HepG2 (cell line): ENCODE measurements around the gene GMCL2. TPM values are rescaled to one million over a fixed set of nuclear protein-coding genes. Genes with fewer than 3 reads are reported as not detected.

ENCODE experiments used
- AHDC1 ChIP-seq: sonication (generic); formaldehyde crosslinking; IDR thresholded peaks from 2 replicates; pipeline ENCODE4 v1.5.1; 2020; ENCODE audit warnings: mild to moderate bottlenecking, missing genetic modification reagents, borderline replicate concordance
- AHR ChIP-seq: IDR thresholded peaks from 2 replicates; pipeline ENCODE4 v1.6.1; 2018; ENCODE audit warnings: missing genetic modification reagents, missing compliant biosample characterization
- GLI4 ChIP-seq: sonication (generic); formaldehyde crosslinking; IDR thresholded peaks from 2 replicates; pipeline ENCODE4 v1.5.1; 2020; ENCODE audit warnings: missing genetic modification reagents, mild to moderate bottlenecking, moderate library complexity, borderline replicate concordance
- HES4 ChIP-seq: sonication (generic); formaldehyde crosslinking; IDR thresholded peaks from 2 replicates; pipeline ENCODE4 v1.9.0; 2021; ENCODE audit warnings: mild to moderate bottlenecking, missing genetic modification reagents, borderline replicate concordance
- IKZF1 ChIP-seq: fragments of 450-650 bp; IDR thresholded peaks from 2 replicates; pipeline ENCODE4 v1.7.1; 2016
- PTBP1 ChIP-seq: fragments of 200-400 bp; formaldehyde crosslinking; IDR thresholded peaks from 2 replicates; pipeline ENCODE4 v1.6.1; 2018; ENCODE audit warnings: low read length, low read depth; ENCODE audit not compliant: poor library complexity, severe bottlenecking
- RBAK ChIP-seq: sonication (generic); formaldehyde crosslinking; IDR thresholded peaks from 2 replicates; pipeline ENCODE4 v1.5.1; 2020; ENCODE audit warnings: mild to moderate bottlenecking, missing genetic modification reagents
- SALL2 ChIP-seq: sonication (generic); formaldehyde crosslinking; IDR thresholded peaks from 2 replicates; pipeline ENCODE4 v1.8.1; 2023; ENCODE audit warnings: mild to moderate bottlenecking, missing genetic modification reagents, inconsistent platforms
- SIX1 ChIP-seq: sonication (generic); formaldehyde crosslinking; IDR thresholded peaks from 2 replicates; pipeline ENCODE4 v1.4.0; 2020; ENCODE audit warnings: missing genetic modification reagents, borderline replicate concordance
- SMAD3 ChIP-seq: sonication (generic); formaldehyde crosslinking; IDR thresholded peaks from 2 replicates; pipeline ENCODE4 v1.4.0; 2020; ENCODE audit warnings: missing genetic modification reagents
- TOE1 ChIP-seq: sonication (generic); formaldehyde crosslinking; IDR thresholded peaks from 2 replicates; pipeline ENCODE4 v1.4.0; 2020; ENCODE audit warnings: mild to moderate bottlenecking, missing genetic modification reagents
- ZBTB26 ChIP-seq: IDR thresholded peaks from 2 replicates; pipeline ENCODE4 v1.6.1; 2016; ENCODE audit warnings: missing compliant biosample characterization, missing genetic modification reagents, borderline replicate concordance
- ZFP36L2 ChIP-seq: sonication (generic); formaldehyde crosslinking; IDR thresholded peaks from 2 replicates; pipeline ENCODE4 v1.4.0; 2020; ENCODE audit warnings: missing genetic modification reagents
- ZMYM4 ChIP-seq: sonication (generic); formaldehyde crosslinking; IDR thresholded peaks from 2 replicates; pipeline ENCODE4 v1.8.1; 2023; ENCODE audit warnings: mild to moderate bottlenecking, missing genetic modification reagents
- ZNF138 ChIP-seq: sonication (generic); formaldehyde crosslinking; IDR thresholded peaks from 2 replicates; pipeline ENCODE4 v1.5.0; 2020; ENCODE audit warnings: mild to moderate bottlenecking, low read depth, missing genetic modification reagents
- ZNF280B ChIP-seq: sonication (generic); formaldehyde crosslinking; IDR thresholded peaks from 2 replicates; pipeline ENCODE4 v1.5.0; 2020; ENCODE audit warnings: missing genetic modification reagents, mild to moderate bottlenecking, borderline replicate concordance
- ZNF30 ChIP-seq: sonication (generic); formaldehyde crosslinking; IDR thresholded peaks from 2 replicates; pipeline ENCODE4 v1.5.0; 2020; ENCODE audit warnings: mild to moderate bottlenecking, missing genetic modification reagents
- ZNF556 ChIP-seq: sonication (generic); formaldehyde crosslinking; IDR thresholded peaks from 2 replicates; pipeline ENCODE4 v1.4.0; 2020; ENCODE audit warnings: mild to moderate bottlenecking, missing genetic modification reagents, borderline replicate concordance
- ZNF557 ChIP-seq: sonication (generic); formaldehyde crosslinking; IDR thresholded peaks from 2 replicates; pipeline ENCODE4 v1.4.0; 2020; ENCODE audit warnings: missing genetic modification reagents
- ZNF614 ChIP-seq: IDR thresholded peaks from 2 replicates; pipeline ENCODE4 v1.6.1; 2018; ENCODE audit warnings: missing biosample characterization, missing genetic modification reagents, inconsistent platforms, borderline replicate concordance
- ZNF709 ChIP-seq: sonication (generic); formaldehyde crosslinking; IDR thresholded peaks from 2 replicates; pipeline ENCODE4 v1.5.0; 2020; ENCODE audit warnings: mild to moderate bottlenecking, missing genetic modification reagents
- ZNF737 ChIP-seq: sonication (generic); formaldehyde crosslinking; IDR thresholded peaks from 2 replicates; pipeline ENCODE4 v1.5.0; 2020; ENCODE audit warnings: missing genetic modification reagents, mild to moderate bottlenecking, borderline replicate concordance
- polyA plus RNA-seq, 8 experiments: library from polyadenylated mRNA; depleted of rRNA in 3 of 8; stranded (reverse) in 7 of 8; unstranded in 1 of 8; fragments of >200 nt; fragmentation: Illumina TruSeq in 4 of 8; extraction: Trizol in 4 of 8; gene quantifications; 2 replicates each; pipeline versions ENCODE4 v1.2.1 to v1.2.3, GENCODE V29; 2011 to 2016; ENCODE audit warnings: low read depth in 4 of 8, missing spikeins in 1 of 8, mixed read lengths in 1 of 8; ENCODE audit not compliant: insufficient read depth in 1 of 8
- total RNA-seq, 5 experiments: library from RNA; depleted of rRNA; stranded (reverse); fragments of >200 nt; fragmentation: Illumina TruSeq; extraction: Trizol; gene quantifications; 2 replicates each; pipeline ENCODE4 v1.2.3, GENCODE V29; 2016; ENCODE audit warnings: low read depth in 1 of 5

GMCL2 gene
- total and polyA plus RNA-seq, 2 of the 13 experiments (the other 11 are each of a cell fraction or from before 2014, with no cell fraction given): 0.03 TPM; not detected in 1

- TF ChIP-seq GLI4 (CRISPR knock-in tag): peak; percentile 20; the same call in 1 of the 2 replicates
- TF ChIP-seq ZNF280B (CRISPR knock-in tag): peak; percentile 76; the same call in 1 of the 2 replicates
- TF ChIP-seq SMAD3 (CRISPR knock-in tag): peak; percentile 65
- TF ChIP-seq ZNF557 (CRISPR knock-in tag): peak; percentile 70
- TF ChIP-seq ZNF556 (CRISPR knock-in tag): peak; percentile 56
- peak; percentile 81 for TF ChIP-seq HES4 (CRISPR knock-in tag)
- TF ChIP-seq AHDC1: peak; percentile 16; the same call in 1 of the 2 replicates
- 0 out of 2 replicates have a peak, but pooled peaks have one; percentile 22 for TF ChIP-seq SIX1
- TF ChIP-seq ZNF614 (CRISPR knock-in tag): peak; percentile 77; the same call in 1 of the 2 replicates
- no peak for TF ChIP-seq PTBP1
- TF ChIP-seq ZMYM4: peak; percentile 90
- TF ChIP-seq ZNF737 (CRISPR knock-in tag): no peak
- TF ChIP-seq IKZF1: no peak
- TF ChIP-seq TOE1 (CRISPR knock-in tag): 0 out of 2 replicates have a peak, but pooled peaks have one; percentile 24
- TF ChIP-seq ZNF709: peak; percentile 71
- TF ChIP-seq RBAK (CRISPR knock-in tag): no peak
- peak; percentile 62 for TF ChIP-seq ZBTB26 (CRISPR knock-in tag)
- TF ChIP-seq ZNF30 (CRISPR knock-in tag): no peak
- peak; percentile 92; the same call in 1 of the 2 replicates for TF ChIP-seq AHR (CRISPR knock-in tag)
- TF ChIP-seq ZNF138: no peak
- TF ChIP-seq SALL2 (CRISPR knock-in tag): peak; percentile 91; the same call in 1 of the 2 replicates
- TF ChIP-seq ZFP36L2 (CRISPR knock-in tag): no peak
Measured at GRCh38 chr5:178204182-178204934, 17.2 kb upstream of the GMCL2 start, which contains the start of gene HNRNPAB (continued).
